HepG2 (cell line): Measurements from ENCODE around the gene HOXB5. TPM values are rescaled to one million over a fixed set of nuclear protein-coding genes. Genes with fewer than 3 reads are reported as not detected.

Experiments
- EZH2 ChIP-seq: conservative IDR thresholded peaks from 2 replicates; pipeline ENCODE4 v1.6.1; 2012; ENCODE audit warnings: mild to moderate bottlenecking, low read depth, low read length, moderate library complexity
- FOXK1 ChIP-seq: sonication (generic); formaldehyde crosslinking; IDR thresholded peaks from 2 replicates; pipeline ENCODE4 v1.4.0; 2020; ENCODE audit warnings: low read depth, missing genetic modification reagents, borderline replicate concordance
- FOXO1 ChIP-seq: sonication (generic); formaldehyde crosslinking; IDR thresholded peaks from 2 replicates; pipeline ENCODE4 v1.4.0; 2020; ENCODE audit warnings: missing genetic modification reagents
- GABPB1 ChIP-seq: IDR thresholded peaks from 2 replicates; pipeline ENCODE4 v1.6.1; 2016; ENCODE audit warnings: mild to moderate bottlenecking, missing genetic modification reagents, moderate library complexity, missing compliant biosample characterization
- POLR2AphosphoS5 ChIP-seq: IDR thresholded peaks from 2 replicates; pipeline ENCODE4 v1.6.1; 2012; ENCODE audit warnings: low read depth, low read length
- STAG1 ChIP-seq: sonication (generic); formaldehyde crosslinking; IDR thresholded peaks from 2 replicates; pipeline ENCODE4 v1.4.0; 2020; ENCODE audit warnings: missing genetic modification reagents
- TAF15 ChIP-seq: fragments of 200-400 bp; formaldehyde crosslinking; IDR thresholded peaks from one replicate; pipeline ENCODE4 v1.6.1; 2018; ENCODE audit warnings: mild to moderate bottlenecking, low read depth, low read length; ENCODE audit not compliant: poor library complexity, severe bottlenecking
- YY1 ChIP-seq: IDR thresholded peaks from 2 replicates; pipeline ENCODE4 v1.6.1; 2011; ENCODE audit warnings: low read length, low read depth, moderate library complexity, mild to moderate bottlenecking; ENCODE audit not compliant: insufficient read depth, insufficient replicate concordance
- ZBTB21 ChIP-seq: sonication (generic); formaldehyde crosslinking; IDR thresholded peaks from 2 replicates; pipeline ENCODE4 v1.4.0; 2020; ENCODE audit warnings: missing genetic modification reagents
- ZFAT ChIP-seq: sonication (generic); formaldehyde crosslinking; conservative IDR thresholded peaks from 2 replicates; pipeline ENCODE4 v1.8.1; 2023; ENCODE audit warnings: missing genetic modification reagents, inconsistent platforms
- polyA plus RNA-seq, 8 experiments: library from polyadenylated mRNA; depleted of rRNA in 3 of 8; stranded (reverse) in 7 of 8; unstranded in 1 of 8; fragments of >200 nt; fragmentation: Illumina TruSeq in 4 of 8; extraction: Trizol in 4 of 8; gene quantifications; 2 replicates each; pipeline versions ENCODE4 v1.2.1 to v1.2.3, GENCODE V29; 2011 to 2016; ENCODE audit warnings: low read depth in 4 of 8, missing spikeins in 1 of 8, mixed read lengths in 1 of 8; ENCODE audit not compliant: insufficient read depth in 1 of 8
- total RNA-seq, 5 experiments: library from RNA; depleted of rRNA; stranded (reverse); fragments of >200 nt; fragmentation: Illumina TruSeq; extraction: Trizol; gene quantifications; 2 replicates each; pipeline ENCODE4 v1.2.3, GENCODE V29; 2016; ENCODE audit warnings: low read depth in 1 of 5
- TF ChIP-seq, protein P1 (sequence below): sonication (generic); formaldehyde crosslinking; IDR thresholded peaks from 2 replicates; pipeline ENCODE4 v1.4.0; 2020; ENCODE audit warnings: missing genetic modification reagents
- TF ChIP-seq, protein P2 (sequence below): sonication (generic); formaldehyde crosslinking; conservative IDR thresholded peaks from 2 replicates; pipeline ENCODE4 v1.8.1; 2023; ENCODE audit warnings: missing genetic modification reagents
- TF ChIP-seq, protein P3 (sequence below): sonication (generic); formaldehyde crosslinking; IDR thresholded peaks from 2 replicates; pipeline ENCODE4 v1.5.0; 2020; ENCODE audit warnings: mild to moderate bottlenecking, missing genetic modification reagents, moderate library complexity
- TF ChIP-seq, protein P4 (sequence below): sonication (generic); formaldehyde crosslinking; IDR thresholded peaks from 2 replicates; pipeline ENCODE4 v1.4.0; 2020; ENCODE audit warnings: missing genetic modification reagents
- TF ChIP-seq, protein P5 (sequence below): sonication (generic); formaldehyde crosslinking; IDR thresholded peaks from 2 replicates; pipeline ENCODE4 v1.4.0; 2020; ENCODE audit warnings: missing genetic modification reagents
- TF ChIP-seq, protein P6 (sequence below): IDR thresholded peaks from 2 replicates; pipeline ENCODE4 v1.6.1; 2016; ENCODE audit warnings: mild to moderate bottlenecking
- TF ChIP-seq, protein P7 (sequence below): sonication (generic); formaldehyde crosslinking; IDR thresholded peaks from 2 replicates; pipeline ENCODE4 v1.4.0; 2020; ENCODE audit warnings: mild to moderate bottlenecking, missing genetic modification reagents

The HOXB5 gene
- total and polyA plus RNA-seq, 2 of the 13 experiments (the other 11 are each of a cell fraction or from before 2014, with no cell fraction given) = not detected

DNA sequence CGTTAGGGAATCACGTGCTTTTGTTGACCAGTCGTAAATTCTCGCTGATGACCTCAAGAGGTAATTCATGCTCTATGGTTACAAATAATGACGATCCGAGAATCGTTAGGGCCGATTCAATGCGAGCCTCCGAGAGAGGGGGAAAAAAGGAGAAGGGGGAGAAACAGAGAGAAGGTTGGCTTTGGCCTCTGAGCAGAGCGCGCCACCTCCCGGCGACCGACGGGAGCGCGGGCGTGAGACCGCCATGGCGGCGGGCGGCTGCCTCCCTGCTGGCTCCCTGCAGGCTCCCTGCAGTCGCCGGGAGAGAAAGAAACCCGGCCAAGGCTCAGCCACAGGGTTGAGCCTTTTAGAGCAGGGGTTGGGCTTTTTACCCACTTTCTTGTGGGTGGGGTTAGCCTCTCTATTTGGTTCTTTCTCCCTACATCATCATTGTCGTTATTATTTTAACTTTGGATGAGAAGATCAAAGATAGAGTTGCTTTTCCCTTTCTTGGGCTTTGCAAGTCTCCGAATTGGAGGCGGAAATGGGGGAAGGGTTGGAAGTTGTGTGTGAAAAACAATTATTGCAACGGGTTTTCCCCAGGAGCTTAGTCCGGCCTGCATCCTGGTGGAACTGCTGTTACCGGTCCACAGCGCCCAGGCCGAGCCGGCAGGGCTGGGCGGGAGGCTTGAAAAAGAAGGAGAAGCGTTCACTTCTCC, 410 bp upstream of the HOXB5 start (continued):
- TF ChIP-seq, protein P1, sequence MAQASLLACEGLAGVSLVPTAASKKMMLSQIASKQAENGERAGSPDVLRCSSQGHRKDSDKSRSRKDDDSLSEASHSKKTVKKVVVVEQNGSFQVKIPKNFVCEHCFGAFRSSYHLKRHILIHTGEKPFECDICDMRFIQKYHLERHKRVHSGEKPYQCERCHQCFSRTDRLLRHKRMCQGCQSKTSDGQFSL (CRISPR knock-in tag) = peak; percentile 81
- TF ChIP-seq ZFAT (CRISPR knock-in tag) (no peak), TAF15 (no peak), YY1 (peak; percentile 91), GABPB1 (CRISPR knock-in tag) (peak; percentile 49; the same call in 1 of the 2 replicates), EZH2 (peak; percentile 99), FOXK1 (CRISPR knock-in tag) (0 out of 2 replicates have a peak, but pooled peaks have one; percentile 18), STAG1 (CRISPR knock-in tag) (peak; percentile 76), ZBTB21 (CRISPR knock-in tag) (no peak), POLR2AphosphoS5 (no peak), FOXO1 (CRISPR knock-in tag) (peak; percentile 42; the same call in 1 of the 2 replicates)
- TF ChIP-seq, protein P2, sequence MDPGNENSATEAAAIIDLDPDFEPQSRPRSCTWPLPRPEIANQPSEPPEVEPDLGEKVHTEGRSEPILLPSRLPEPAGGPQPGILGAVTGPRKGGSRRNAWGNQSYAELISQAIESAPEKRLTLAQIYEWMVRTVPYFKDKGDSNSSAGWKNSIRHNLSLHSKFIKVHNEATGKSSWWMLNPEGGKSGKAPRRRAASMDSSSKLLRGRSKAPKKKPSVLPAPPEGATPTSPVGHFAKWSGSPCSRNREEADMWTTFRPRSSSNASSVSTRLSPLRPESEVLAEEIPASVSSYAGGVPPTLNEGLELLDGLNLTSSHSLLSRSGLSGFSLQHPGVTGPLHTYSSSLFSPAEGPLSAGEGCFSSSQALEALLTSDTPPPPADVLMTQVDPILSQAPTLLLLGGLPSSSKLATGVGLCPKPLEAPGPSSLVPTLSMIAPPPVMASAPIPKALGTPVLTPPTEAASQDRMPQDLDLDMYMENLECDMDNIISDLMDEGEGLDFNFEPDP (CRISPR knock-in tag) = no peak
- TF ChIP-seq, protein P3, sequence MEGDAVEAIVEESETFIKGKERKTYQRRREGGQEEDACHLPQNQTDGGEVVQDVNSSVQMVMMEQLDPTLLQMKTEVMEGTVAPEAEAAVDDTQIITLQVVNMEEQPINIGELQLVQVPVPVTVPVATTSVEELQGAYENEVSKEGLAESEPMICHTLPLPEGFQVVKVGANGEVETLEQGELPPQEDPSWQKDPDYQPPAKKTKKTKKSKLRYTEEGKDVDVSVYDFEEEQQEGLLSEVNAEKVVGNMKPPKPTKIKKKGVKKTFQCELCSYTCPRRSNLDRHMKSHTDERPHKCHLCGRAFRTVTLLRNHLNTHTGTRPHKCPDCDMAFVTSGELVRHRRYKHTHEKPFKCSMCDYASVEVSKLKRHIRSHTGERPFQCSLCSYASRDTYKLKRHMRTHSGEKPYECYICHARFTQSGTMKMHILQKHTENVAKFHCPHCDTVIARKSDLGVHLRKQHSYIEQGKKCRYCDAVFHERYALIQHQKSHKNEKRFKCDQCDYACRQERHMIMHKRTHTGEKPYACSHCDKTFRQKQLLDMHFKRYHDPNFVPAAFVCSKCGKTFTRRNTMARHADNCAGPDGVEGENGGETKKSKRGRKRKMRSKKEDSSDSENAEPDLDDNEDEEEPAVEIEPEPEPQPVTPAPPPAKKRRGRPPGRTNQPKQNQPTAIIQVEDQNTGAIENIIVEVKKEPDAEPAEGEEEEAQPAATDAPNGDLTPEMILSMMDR = peak; percentile 92
- TF ChIP-seq, protein P4, sequence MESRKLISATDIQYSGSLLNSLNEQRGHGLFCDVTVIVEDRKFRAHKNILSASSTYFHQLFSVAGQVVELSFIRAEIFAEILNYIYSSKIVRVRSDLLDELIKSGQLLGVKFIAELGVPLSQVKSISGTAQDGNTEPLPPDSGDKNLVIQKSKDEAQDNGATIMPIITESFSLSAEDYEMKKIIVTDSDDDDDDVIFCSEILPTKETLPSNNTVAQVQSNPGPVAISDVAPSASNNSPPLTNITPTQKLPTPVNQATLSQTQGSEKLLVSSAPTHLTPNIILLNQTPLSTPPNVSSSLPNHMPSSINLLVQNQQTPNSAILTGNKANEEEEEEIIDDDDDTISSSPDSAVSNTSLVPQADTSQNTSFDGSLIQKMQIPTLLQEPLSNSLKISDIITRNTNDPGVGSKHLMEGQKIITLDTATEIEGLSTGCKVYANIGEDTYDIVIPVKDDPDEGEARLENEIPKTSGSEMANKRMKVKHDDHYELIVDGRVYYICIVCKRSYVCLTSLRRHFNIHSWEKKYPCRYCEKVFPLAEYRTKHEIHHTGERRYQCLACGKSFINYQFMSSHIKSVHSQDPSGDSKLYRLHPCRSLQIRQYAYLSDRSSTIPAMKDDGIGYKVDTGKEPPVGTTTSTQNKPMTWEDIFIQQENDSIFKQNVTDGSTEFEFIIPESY = 0 out of 2 replicates have a peak, but pooled peaks have one; percentile 36
- TF ChIP-seq, protein P5, sequence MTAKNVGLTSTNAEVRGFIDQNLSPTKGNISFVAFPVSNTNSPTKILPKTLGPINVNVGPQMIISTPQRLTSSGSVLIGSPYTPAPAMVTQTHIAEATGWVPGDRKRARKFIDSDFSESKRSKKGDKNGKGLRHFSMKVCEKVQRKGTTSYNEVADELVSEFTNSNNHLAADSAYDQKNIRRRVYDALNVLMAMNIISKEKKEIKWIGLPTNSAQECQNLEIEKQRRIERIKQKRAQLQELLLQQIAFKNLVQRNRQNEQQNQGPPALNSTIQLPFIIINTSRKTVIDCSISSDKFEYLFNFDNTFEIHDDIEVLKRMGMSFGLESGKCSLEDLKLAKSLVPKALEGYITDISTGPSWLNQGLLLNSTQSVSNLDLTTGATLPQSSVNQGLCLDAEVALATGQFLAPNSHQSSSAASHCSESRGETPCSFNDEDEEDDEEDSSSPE = 0 out of 2 replicates have a peak, but pooled peaks have one; percentile 33
- TF ChIP-seq, protein P6, sequence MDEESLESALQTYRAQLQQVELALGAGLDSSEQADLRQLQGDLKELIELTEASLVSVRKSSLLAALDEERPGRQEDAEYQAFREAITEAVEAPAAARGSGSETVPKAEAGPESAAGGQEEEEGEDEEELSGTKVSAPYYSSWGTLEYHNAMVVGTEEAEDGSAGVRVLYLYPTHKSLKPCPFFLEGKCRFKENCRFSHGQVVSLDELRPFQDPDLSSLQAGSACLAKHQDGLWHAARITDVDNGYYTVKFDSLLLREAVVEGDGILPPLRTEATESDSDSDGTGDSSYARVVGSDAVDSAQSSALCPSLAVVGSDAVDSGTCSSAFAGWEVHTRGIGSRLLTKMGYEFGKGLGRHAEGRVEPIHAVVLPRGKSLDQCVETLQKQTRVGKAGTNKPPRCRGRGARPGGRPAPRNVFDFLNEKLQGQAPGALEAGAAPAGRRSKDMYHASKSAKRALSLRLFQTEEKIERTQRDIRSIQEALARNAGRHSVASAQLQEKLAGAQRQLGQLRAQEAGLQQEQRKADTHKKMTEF = peak; percentile 33; the same call in 1 of the 2 replicates
- TF ChIP-seq, protein P7, sequence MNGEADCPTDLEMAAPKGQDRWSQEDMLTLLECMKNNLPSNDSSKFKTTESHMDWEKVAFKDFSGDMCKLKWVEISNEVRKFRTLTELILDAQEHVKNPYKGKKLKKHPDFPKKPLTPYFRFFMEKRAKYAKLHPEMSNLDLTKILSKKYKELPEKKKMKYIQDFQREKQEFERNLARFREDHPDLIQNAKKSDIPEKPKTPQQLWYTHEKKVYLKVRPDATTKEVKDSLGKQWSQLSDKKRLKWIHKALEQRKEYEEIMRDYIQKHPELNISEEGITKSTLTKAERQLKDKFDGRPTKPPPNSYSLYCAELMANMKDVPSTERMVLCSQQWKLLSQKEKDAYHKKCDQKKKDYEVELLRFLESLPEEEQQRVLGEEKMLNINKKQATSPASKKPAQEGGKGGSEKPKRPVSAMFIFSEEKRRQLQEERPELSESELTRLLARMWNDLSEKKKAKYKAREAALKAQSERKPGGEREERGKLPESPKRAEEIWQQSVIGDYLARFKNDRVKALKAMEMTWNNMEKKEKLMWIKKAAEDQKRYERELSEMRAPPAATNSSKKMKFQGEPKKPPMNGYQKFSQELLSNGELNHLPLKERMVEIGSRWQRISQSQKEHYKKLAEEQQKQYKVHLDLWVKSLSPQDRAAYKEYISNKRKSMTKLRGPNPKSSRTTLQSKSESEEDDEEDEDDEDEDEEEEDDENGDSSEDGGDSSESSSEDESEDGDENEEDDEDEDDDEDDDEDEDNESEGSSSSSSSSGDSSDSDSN (CRISPR knock-in tag) = 0 out of 2 replicates have a peak, but pooled peaks have one; percentile 18
